Calu3 (cell line): Measurements from ENCODE around the gene CD81. TPM values are rescaled to one million over a fixed set of nuclear protein-coding genes. Genes with fewer than 3 reads are reported as not detected.

Source experiments
- BruUV-seq: library from RNA; stranded (reverse); fragments of 400-500 nt; replicated peaks from 2 replicates; lab custom pipeline; 2021; lab: Mats Ljungman, UMichigan
- CTCF ChIA-PET: fragments of 300-600 bp; sonication (Branson Sonifier 250); formaldehyde crosslinking; loops from one replicate; lab custom pipeline; 2022; ENCODE audit warnings: antibody characterized with exemption; lab: Charles Lee
- DNase-seq: peaks from one replicate; pipeline ENCODE4 v3.0.0; 2022
- H3K27ac Mint-ChIP-seq: one replicate; pipeline ENCODE4 v1.8.0; 2022; ENCODE audit warnings: mixed read lengths; ENCODE audit not compliant: unreplicated experiment
- H3K27me3 Mint-ChIP-seq: one replicate; pipeline ENCODE4 v1.8.0; 2022; ENCODE audit warnings: mixed read lengths; ENCODE audit not compliant: unreplicated experiment
- H3K36me3 Mint-ChIP-seq: one replicate; pipeline ENCODE4 v1.8.0; 2022; ENCODE audit warnings: mild to moderate bottlenecking, moderate library complexity, mixed read lengths; ENCODE audit not compliant: insufficient read depth, unreplicated experiment
- H3K4me1 Mint-ChIP-seq: one replicate; pipeline ENCODE4 v1.8.0; 2022; ENCODE audit warnings: mild to moderate bottlenecking, low read depth, mixed read lengths; ENCODE audit not compliant: unreplicated experiment
- H3K4me3 Mint-ChIP-seq: one replicate; pipeline ENCODE4 v1.8.0; 2022; ENCODE audit warnings: mild to moderate bottlenecking, low read depth, moderate library complexity, mixed read lengths; ENCODE audit not compliant: unreplicated experiment
- H3K9me3 Mint-ChIP-seq: one replicate; pipeline ENCODE4 v1.8.0; 2022; ENCODE audit warnings: low read depth, mixed read lengths; ENCODE audit not compliant: unreplicated experiment
- CTCF ChIP-seq: fragments of 200-600 bp; IDR thresholded peaks from one replicate; pipeline ENCODE4 v1.8.0; 2022; ENCODE audit warnings: antibody characterized with exemption; ENCODE audit not compliant: unreplicated experiment
- intact Hi-C: fragments of 100-400 bp; cut with micrococcal nuclease; formaldehyde crosslinking; loops from one replicate; pipeline ENCODE4 v1.10.0; 2022; ENCODE audit not compliant: unreplicated experiment
- total RNA-seq: library from RNA; stranded (reverse); gene quantifications from 2 replicates; pipeline ENCODE4 v1.2.3, GENCODE V29; 2022

Gene CD81
- total RNA-seq, 1 experiment from 2014 or later: 283 TPM

GRCh38 chr11:2444821-2445745, 68.0 kb downstream of the CD81 start, which contains the start of gene KCNQ1:
Gene KCNQ1, plus strand, starts transcription at chr11:2445008. Its CDS starts 91 bp downstream, at chr11:2445099.
- H3K27ac Mint-ChIP-seq: no peak within 1 kb of the TSS
- CTCF ChIA-PET: interaction anchor here (0.5 to 1.2 kb wide), 2 partner anchors 9 to 413 kb away, joined by 4 read pairs; no protein-coding TSS in a partner anchor
- H3K9me3 Mint-ChIP-seq: no peaks in the 10 kb centered on the region
- peaks cover 16% of the 10 kb centered on the region for H3K4me1 Mint-ChIP-seq
- DNase-seq: peak; percentile 89
- peak within 1 kb of the TSS; percentile 76 for H3K4me3 Mint-ChIP-seq
- intact Hi-C loops: loop anchor here (5.0 kb wide), 1 partner anchor 547 kb away; the partner anchor contains the start of gene NAP1L4
- no peak for TF ChIP-seq CTCF
- peaks cover 39% of the 10 kb centered on the region for H3K27me3 Mint-ChIP-seq
- peaks cover 11% of the 10 kb centered on the region for H3K36me3 Mint-ChIP-seq
- no TSS peak for BruUV-seq

- peaks cover 31% of the 10 kb centered on the region for H3K27me3 Mint-ChIP-seq
- DNase-seq: peak; percentile 50
- no peaks in the 10 kb centered on the region for H3K9me3 Mint-ChIP-seq
- CTCF ChIA-PET: no interaction called here
- TF ChIP-seq CTCF: no peak
- BruUV-seq: no TSS peak
- H3K4me1 Mint-ChIP-seq: peaks cover 16% of the 10 kb centered on the region
- peak overlapping the region; percentile 76 for H3K4me3 Mint-ChIP-seq
- peaks cover 11% of the 10 kb centered on the region for H3K36me3 Mint-ChIP-seq
- intact Hi-C loops: no loop called here
- H3K27ac Mint-ChIP-seq: no peak overlapping the region
Observed at GRCh38 chr11:2445746-2446551, 68.8 kb downstream of the CD81 start.

GRCh38 chr11:2446590-2447252, 69.6 kb downstream of the CD81 start:
- no peak for DNase-seq
- Mint-ChIP-seq H3K9me3 (no peaks in the 10 kb centered on the region), H3K27ac (no peak overlapping the region), H3K27me3 (peaks cover 23% of the 10 kb centered on the region), H3K4me1 (peaks cover 16% of the 10 kb centered on the region), H3K4me3 (peak overlapping the region; percentile 76), H3K36me3 (peaks cover 11% of the 10 kb centered on the region)
- CTCF ChIA-PET: no interaction called here
- intact Hi-C loops: no loop called here
- TF ChIP-seq CTCF: no peak
- BruUV-seq: no TSS peak

Other genes with a start within 250 kb of the CD81 start
- gene IGF2, start 237.9 kb upstream of the CD81 start, total RNA-seq: 0.37 and 0.45 TPM in 2 replicates
- not detected in 2 replicates for gene INS, start 216.1 kb upstream of the CD81 start, total RNA-seq
- gene TH, start 205.5 kb upstream of the CD81 start, total RNA-seq: not detected in 2 replicates
- gene ASCL2, start 106.7 kb upstream of the CD81 start, total RNA-seq: not detected in 2 replicates
- gene C11orf21, start 75.4 kb upstream of the CD81 start, total RNA-seq: not detected in 2 replicates
- gene TSPAN32, start 75.3 kb upstream of the CD81 start, total RNA-seq: not detected in 2 replicates
- gene TSSC4, start 23.4 kb downstream of the CD81 start, total RNA-seq: 49.4 and 51.9 TPM in 2 replicates
- gene TRPM5, start 67.2 kb downstream of the CD81 start, total RNA-seq: not detected in 2 replicates
- gene KCNQ1, start 67.7 kb downstream of the CD81 start, total RNA-seq: 7.4 and 9.2 TPM in 2 replicates